H9 (cell line): ENCODE measurements around the gene ORAI1. TPM values are rescaled to one million over a fixed set of nuclear protein-coding genes. Genes with fewer than 3 reads are reported as not detected.

ENCODE experiments used
- DNase-seq: peaks from one replicate; pipeline ENCODE4 v3.0.0-alpha.2; 2017
- H2AFZ ChIP-seq: one replicate; pipeline ENCODE4 v1.6.1; 2013; ENCODE audit warnings: mild to moderate bottlenecking, low read length, control low read depth, moderate library complexity
- H2AK5ac ChIP-seq: 2 replicates; pipeline ENCODE4 v1.6.1; 2013; ENCODE audit warnings: low read length, control low read depth, mixed read lengths; ENCODE audit not compliant: insufficient read length
- H2BK120ac ChIP-seq: one replicate; pipeline ENCODE4 v1.6.1; 2013; ENCODE audit warnings: low read depth, mild to moderate bottlenecking, low read length, control low read depth, inconsistent platforms; ENCODE audit not compliant: poor library complexity, severe bottlenecking
- H2BK12ac ChIP-seq: 2 replicates; pipeline ENCODE4 v1.6.1; 2013; ENCODE audit warnings: low read length, control low read depth, mixed read lengths, low read depth; ENCODE audit not compliant: insufficient read length
- H2BK15ac ChIP-seq: 2 replicates; pipeline ENCODE4 v1.6.1; 2013; ENCODE audit warnings: low read depth, low read length, control low read depth
- H2BK20ac ChIP-seq: one replicate; pipeline ENCODE4 v1.6.1; 2013; ENCODE audit warnings: low read depth, mild to moderate bottlenecking, low read length, control low read depth, inconsistent platforms; ENCODE audit not compliant: poor library complexity, severe bottlenecking
- H2BK5ac ChIP-seq: 2 replicates; pipeline ENCODE4 v1.6.1; 2013; ENCODE audit warnings: low read length, control low read depth, mixed read lengths; ENCODE audit not compliant: insufficient read length
- H3K14ac ChIP-seq: 2 replicates; pipeline ENCODE4 v1.6.1; 2013; ENCODE audit warnings: low read length, control low read depth; ENCODE audit not compliant: insufficient read depth
- H3K18ac ChIP-seq: 2 replicates; pipeline ENCODE4 v1.6.1; 2013; ENCODE audit warnings: low read depth, mild to moderate bottlenecking, mixed read lengths, low read length, control low read depth; ENCODE audit not compliant: insufficient read length
- H3K23ac ChIP-seq: 2 replicates; pipeline ENCODE4 v1.6.1; 2013; ENCODE audit warnings: low read length, control low read depth, mixed read lengths, low read depth; ENCODE audit not compliant: insufficient read length
- H3K23me2 ChIP-seq: 2 replicates; pipeline ENCODE4 v1.6.1; 2013; ENCODE audit warnings: low read depth, mild to moderate bottlenecking, mixed read lengths, low read length, control low read depth; ENCODE audit not compliant: insufficient read length, poor library complexity, severe bottlenecking
- H3K27ac ChIP-seq: 2 replicates; pipeline ENCODE4 v1.5.1; 2013; ENCODE audit warnings: low read length, control low read depth, mixed read lengths, low read depth; ENCODE audit not compliant: insufficient read length
- H3K27me3 ChIP-seq: 2 replicates; pipeline ENCODE4 v1.6.1; 2013; ENCODE audit warnings: low read length, control low read depth, inconsistent platforms; ENCODE audit not compliant: insufficient read depth
- H3K4ac ChIP-seq: 2 replicates; pipeline ENCODE4 v1.6.1; 2013; ENCODE audit warnings: low read depth, mild to moderate bottlenecking, control low read depth, inconsistent platforms, low read length, moderate library complexity
- H3K4me1 ChIP-seq: 2 replicates; pipeline ENCODE4 v1.6.1; 2013; ENCODE audit warnings: low read length, control low read depth, inconsistent platforms; ENCODE audit not compliant: insufficient read depth
- H3K4me2 ChIP-seq: 2 replicates; pipeline ENCODE4 v1.6.1; 2013; ENCODE audit warnings: low read length, control low read depth, mixed read lengths; ENCODE audit not compliant: insufficient read length, insufficient read depth
- H3K56ac ChIP-seq: 2 replicates; pipeline ENCODE4 v1.6.1; 2013; ENCODE audit warnings: low read depth, mild to moderate bottlenecking, mixed read lengths, low read length, control low read depth; ENCODE audit not compliant: insufficient read length
- H3K79me1 ChIP-seq: 2 replicates; pipeline ENCODE4 v1.6.1; 2013; ENCODE audit warnings: low read depth, mild to moderate bottlenecking, moderate library complexity, low read length, control low read depth, inconsistent platforms; ENCODE audit not compliant: insufficient read depth, poor library complexity, severe bottlenecking
- H3K79me2 ChIP-seq: 2 replicates; pipeline ENCODE4 v1.6.1; 2013; ENCODE audit warnings: low read length, control low read depth, inconsistent platforms; ENCODE audit not compliant: insufficient read depth
- H3K9ac ChIP-seq: 2 replicates; pipeline ENCODE4 v1.6.1; 2013; ENCODE audit warnings: low read length, control low read depth, mixed read lengths; ENCODE audit not compliant: insufficient read length; ENCODE audit errors: extremely low read depth
- H3K9me3 ChIP-seq: one replicate; pipeline ENCODE4 v1.6.1; 2013; ENCODE audit warnings: low read depth, low read length, inconsistent platforms; ENCODE audit not compliant: control insufficient read depth
- H3T11ph ChIP-seq: one replicate; pipeline ENCODE4 v1.6.1; 2013; ENCODE audit warnings: mild to moderate bottlenecking, low read length, control low read depth, inconsistent platforms
- H4K20me1 ChIP-seq: one replicate; pipeline ENCODE4 v1.6.1; 2013; ENCODE audit not compliant: control insufficient read depth, insufficient read length, insufficient read depth
- H4K5ac ChIP-seq: 2 replicates; pipeline ENCODE4 v1.6.1; 2013; ENCODE audit warnings: low read depth, mild to moderate bottlenecking, mixed read lengths, low read length, control low read depth; ENCODE audit not compliant: insufficient read length
- H4K8ac ChIP-seq: replicated peaks from 2 replicates; pipeline ENCODE4 v1.6.1; 2013; ENCODE audit warnings: low read length, control low read depth, mixed read lengths, low read depth; ENCODE audit not compliant: insufficient read length
- H4K91ac ChIP-seq: 2 replicates; pipeline ENCODE4 v1.6.1; 2013; ENCODE audit warnings: low read depth, mild to moderate bottlenecking, moderate library complexity, mixed read lengths, low read length, control low read depth; ENCODE audit not compliant: insufficient read length
- H3K27ac Mint-ChIP-seq, 3 experiments: 2 replicates in 2 of 3; 3 replicates in 1 of 3; pipeline ENCODE4 v1.8.0; 2020 to 2021; ENCODE audit warnings: mixed read lengths in 3 of 3, mild to moderate bottlenecking in 1 of 3, moderate library complexity in 1 of 3
- H3K27me3 Mint-ChIP-seq: 2 replicates; pipeline ENCODE4 v1.8.0; 2021; ENCODE audit warnings: low read depth, mild to moderate bottlenecking, moderate library complexity, mixed read lengths
- H3K36me3 Mint-ChIP-seq, 3 experiments: 2 replicates in 2 of 3; 3 replicates in 1 of 3; pipeline ENCODE4 v1.8.0; 2020 to 2021; ENCODE audit warnings: low read depth in 3 of 3, mixed read lengths in 3 of 3; ENCODE audit not compliant: insufficient read depth in 1 of 3
- H3K4me1 Mint-ChIP-seq, 2 experiments: 2 replicates each; pipeline ENCODE4 v1.8.0; 2020; ENCODE audit warnings: mixed read lengths in 2 of 2
- H3K4me3 Mint-ChIP-seq, 2 experiments: 2 replicates in 1 of 2; 3 replicates in 1 of 2; pipeline ENCODE4 v1.8.0; 2020 to 2021; ENCODE audit warnings: mild to moderate bottlenecking in 2 of 2, mixed read lengths in 2 of 2, moderate library complexity in 1 of 2
- H3K9me3 Mint-ChIP-seq, 2 experiments: 2 replicates in 1 of 2; 3 replicates in 1 of 2; pipeline ENCODE4 v1.8.0; 2020; ENCODE audit warnings: mild to moderate bottlenecking in 2 of 2, mixed read lengths in 2 of 2, moderate library complexity in 1 of 2
- WGBS: extraction: QIAGEN DNeasy Blood & Tissue Kit; methylation state at CpG from one replicate; pipeline ENCODE4 v1.1.7; 2013; ENCODE audit warnings: missing lambda C conversion rate, low lambda C conversion rate, mixed read lengths; ENCODE audit not compliant: insufficient read length; ENCODE audit errors: extremely low coverage; 5-methylcytosine and 5-hydroxymethylcytosine counted together
- total RNA-seq: library from RNA; stranded (reverse); gene quantifications from 2 replicates; pipeline ENCODE4 v1.2.1, GENCODE V29; 2021
- TF ChIP-seq, protein P1 (sequence below): fragments of 200-600 bp; sonication (generic); conservative IDR thresholded peaks from 3 replicates; pipeline ENCODE4 v1.8.0; 2021; ENCODE audit warnings: antibody characterized with exemption, mild to moderate bottlenecking

The ORAI1 gene
- total RNA-seq, 1 experiment from 2014 or later = 24.7 TPM

DNA sequence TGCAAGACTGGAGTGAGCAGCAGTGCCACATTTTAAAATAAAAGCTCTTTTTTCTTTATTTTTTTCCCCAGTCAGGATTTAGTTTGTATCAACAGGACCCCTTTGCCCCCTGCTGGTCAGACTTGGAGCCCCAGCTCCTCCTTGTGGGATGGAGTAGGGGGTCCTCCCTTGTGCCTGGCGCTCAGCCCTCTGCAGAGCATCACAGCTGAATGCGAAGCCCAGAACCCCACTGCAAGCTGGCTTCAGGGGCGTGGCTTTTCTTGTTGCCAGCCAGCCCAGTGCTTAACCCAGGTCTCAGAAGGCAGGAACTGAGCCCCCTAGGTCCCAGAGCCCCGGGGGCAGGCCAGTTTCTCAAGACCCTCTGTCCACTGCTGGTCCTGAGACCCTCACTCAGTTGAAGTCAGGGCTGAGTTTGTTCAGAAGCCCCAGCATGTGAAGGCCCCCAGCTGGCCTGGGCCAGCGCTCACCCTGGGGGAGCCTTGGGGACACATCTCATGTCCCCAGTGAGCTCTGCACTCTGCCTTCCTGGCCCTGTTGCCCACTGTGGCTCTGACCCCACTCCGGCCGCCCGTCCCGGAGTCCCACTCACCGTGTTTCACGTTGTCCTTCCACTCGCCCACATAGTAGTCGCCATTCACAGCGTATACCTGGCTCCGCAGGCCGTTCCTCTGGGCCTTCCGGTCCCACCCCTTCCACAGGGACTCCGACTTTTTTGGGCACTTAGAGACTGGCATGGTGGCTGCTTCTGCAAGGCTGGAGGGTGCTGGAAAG lies 42.6 kb downstream of the ORAI1 start:
- no peak overlapping the region for H2BK120ac ChIP-seq
- H3K23me2 ChIP-seq = peaks cover 7% of the 10 kb centered on the region
- H2BK15ac ChIP-seq = no peak overlapping the region
- H2AK5ac ChIP-seq = no peak overlapping the region
- H3K27ac ChIP-seq = no peak overlapping the region
- TF ChIP-seq, protein P1, sequence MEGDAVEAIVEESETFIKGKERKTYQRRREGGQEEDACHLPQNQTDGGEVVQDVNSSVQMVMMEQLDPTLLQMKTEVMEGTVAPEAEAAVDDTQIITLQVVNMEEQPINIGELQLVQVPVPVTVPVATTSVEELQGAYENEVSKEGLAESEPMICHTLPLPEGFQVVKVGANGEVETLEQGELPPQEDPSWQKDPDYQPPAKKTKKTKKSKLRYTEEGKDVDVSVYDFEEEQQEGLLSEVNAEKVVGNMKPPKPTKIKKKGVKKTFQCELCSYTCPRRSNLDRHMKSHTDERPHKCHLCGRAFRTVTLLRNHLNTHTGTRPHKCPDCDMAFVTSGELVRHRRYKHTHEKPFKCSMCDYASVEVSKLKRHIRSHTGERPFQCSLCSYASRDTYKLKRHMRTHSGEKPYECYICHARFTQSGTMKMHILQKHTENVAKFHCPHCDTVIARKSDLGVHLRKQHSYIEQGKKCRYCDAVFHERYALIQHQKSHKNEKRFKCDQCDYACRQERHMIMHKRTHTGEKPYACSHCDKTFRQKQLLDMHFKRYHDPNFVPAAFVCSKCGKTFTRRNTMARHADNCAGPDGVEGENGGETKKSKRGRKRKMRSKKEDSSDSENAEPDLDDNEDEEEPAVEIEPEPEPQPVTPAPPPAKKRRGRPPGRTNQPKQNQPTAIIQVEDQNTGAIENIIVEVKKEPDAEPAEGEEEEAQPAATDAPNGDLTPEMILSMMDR = peak; percentile 68
- H3K27me3 Mint-ChIP-seq = no peaks in the 10 kb centered on the region
- no peak overlapping the region for H3K4me2 ChIP-seq
- no peak overlapping the region for H2BK20ac ChIP-seq
- no peaks in the 10 kb centered on the region for H3K27me3 ChIP-seq
- no peak overlapping the region for H3K18ac ChIP-seq
- peaks cover 2 to 20% (median 10%) of the 10 kb centered on the region in 3 experiments; a peak in 5 of 7 replicates for H3K36me3 Mint-ChIP-seq
- no peaks in the 10 kb centered on the region for H4K20me1 ChIP-seq
- no peak overlapping the region for H4K91ac ChIP-seq
- no peak overlapping the region for H4K8ac ChIP-seq
- peaks cover 25 to 37% of the 10 kb centered on the region in 2 experiments for H3K4me1 Mint-ChIP-seq
- no peaks in the 10 kb centered on the region for H3K9me3 Mint-ChIP-seq
- H3K14ac ChIP-seq = no peak overlapping the region
- no peak overlapping the region for H3T11ph ChIP-seq
- H3K9ac ChIP-seq = no peak overlapping the region
- H3K4ac ChIP-seq = no peak overlapping the region
- no peaks in the 10 kb centered on the region for H3K9me3 ChIP-seq
- no peak overlapping the region for H3K4me3 Mint-ChIP-seq
- no peak overlapping the region for H3K23ac ChIP-seq
- no CpG with 5 or more reads among the region's 18 CpGs for whole genome bisulfite sequencing
- no peak overlapping the region for H2BK5ac ChIP-seq
- no peak overlapping the region for H3K56ac ChIP-seq
- H3K79me2 ChIP-seq = no peaks in the 10 kb centered on the region
- peak; percentile 82 for DNase-seq
- no peaks in the 10 kb centered on the region for H3K79me1 ChIP-seq
- no peaks in the 10 kb centered on the region for H3K4me1 ChIP-seq
- no peak overlapping the region for H2BK12ac ChIP-seq
- H4K5ac ChIP-seq = no peak overlapping the region
- H3K27ac Mint-ChIP-seq = peak overlapping the region; percentile 15 to 68 (median 66); a peak in 4 of 7 replicates
- no peak overlapping the region for H2AFZ ChIP-seq
